ENCODE results near the gene HERC2.

- no peak for TF ChIP-seq CTCF (IDR thresholded peaks at IDR 0.05)
- no peak for TF ChIP-seq POLR2A (IDR thresholded peaks at IDR 0.05)
These were observed 209.7 kb downstream of the HERC2 start for GRCh38 chr15:28112101-28112760.
